SK-N-SH (cell line): Measurements from ENCODE around the gene SLC16A12.

Experiments
- CTCF ChIP-seq: fragments of 200-600 bp; sonication (generic); IDR thresholded peaks from 2 replicates; pipeline ENCODE4 v1.6.1; 2017; ENCODE audit warnings: antibody characterized with exemption, mild to moderate bottlenecking, moderate library complexity
- ELF1 ChIP-seq: IDR thresholded peaks from 2 replicates; pipeline ENCODE4 v1.4.0; 2012
- EP300 ChIP-seq, 2 experiments: IDR thresholded peaks; 2 replicates each; pipeline versions ENCODE4 v1.4.0 to v1.6.1; 2012; ENCODE audit warnings: borderline replicate concordance in 1 of 2, low read depth in 1 of 2, low read length in 1 of 2
- NFIC ChIP-seq: IDR thresholded peaks from 2 replicates; pipeline ENCODE4 v1.4.0; 2012; ENCODE audit warnings: borderline replicate concordance
- POLR2AphosphoS5 ChIP-seq: IDR thresholded peaks from 2 replicates; pipeline ENCODE4 v1.6.1; 2012; ENCODE audit warnings: low read depth, low read length
- RAD21 ChIP-seq: IDR thresholded peaks from 2 replicates; pipeline ENCODE4 v1.6.1; 2012; ENCODE audit warnings: mild to moderate bottlenecking, low read length
- RXRA ChIP-seq: IDR thresholded peaks from 2 replicates; pipeline ENCODE4 v1.4.0; 2012; ENCODE audit warnings: low read depth, mild to moderate bottlenecking, borderline replicate concordance
- SIN3A ChIP-seq: IDR thresholded peaks from 2 replicates; pipeline ENCODE4 v1.6.1; 2012; ENCODE audit warnings: low read depth, mild to moderate bottlenecking, low read length, moderate library complexity, borderline replicate concordance
- TAF1 ChIP-seq: IDR thresholded peaks from 2 replicates; pipeline ENCODE4 v1.6.1; 2012; ENCODE audit warnings: low read depth, mild to moderate bottlenecking, low read length, moderate library complexity, borderline replicate concordance
- YY1 ChIP-seq: IDR thresholded peaks from 2 replicates; pipeline ENCODE4 v1.4.0; 2012; ENCODE audit warnings: low read depth, mild to moderate bottlenecking
- TF ChIP-seq, protein P1 (sequence below): IDR thresholded peaks from 2 replicates; pipeline ENCODE4 v1.4.0; 2012; ENCODE audit warnings: low read depth, borderline replicate concordance

GRCh38 chr10:89580243-89580642 lies 44.8 kb upstream of the SLC16A12 start:
- no peak for TF ChIP-seq POLR2AphosphoS5
- no peak for TF ChIP-seq RXRA
- no peak for TF ChIP-seq EP300 (IDR thresholded peaks at IDR 0.05; ENCODE audit: borderline replicate concordance in 1 of 2, low read depth in 1 of 2, low read length in 1 of 2)
- TF ChIP-seq RAD21, result no peak
- no peak for TF ChIP-seq TAF1
- TF ChIP-seq SIN3A, result no peak
- TF ChIP-seq CTCF, result no peak
- TF ChIP-seq, protein P1, sequence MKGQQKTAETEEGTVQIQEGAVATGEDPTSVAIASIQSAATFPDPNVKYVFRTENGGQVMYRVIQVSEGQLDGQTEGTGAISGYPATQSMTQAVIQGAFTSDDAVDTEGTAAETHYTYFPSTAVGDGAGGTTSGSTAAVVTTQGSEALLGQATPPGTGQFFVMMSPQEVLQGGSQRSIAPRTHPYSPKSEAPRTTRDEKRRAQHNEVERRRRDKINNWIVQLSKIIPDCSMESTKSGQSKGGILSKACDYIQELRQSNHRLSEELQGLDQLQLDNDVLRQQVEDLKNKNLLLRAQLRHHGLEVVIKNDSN, result no peak
- TF ChIP-seq YY1, result no peak
- no peak for TF ChIP-seq NFIC
- TF ChIP-seq ELF1, result no peak
